HFF-Myc (cell line): Measurements from ENCODE around the gene ABCD4.

Source experiments
- DNase-seq: peaks from one replicate; pipeline ENCODE4 v3.0.0-alpha.2; 2011; ENCODE audit warnings: low read depth; ENCODE audit errors: extremely low read depth
- H3K4me3 ChIP-seq: replicated peaks from 2 replicates; pipeline ENCODE4 v1.5.1; 2011; ENCODE audit warnings: low read depth, mild to moderate bottlenecking, control low read depth, low read length
- TF ChIP-seq, protein P1 (sequence below): IDR thresholded peaks from 2 replicates; pipeline ENCODE4 v1.5.1; 2012; ENCODE audit warnings: mild to moderate bottlenecking, low read depth, low read length, control low read depth; ENCODE audit errors: missing control alignments

The ABCD4 gene

DNA sequence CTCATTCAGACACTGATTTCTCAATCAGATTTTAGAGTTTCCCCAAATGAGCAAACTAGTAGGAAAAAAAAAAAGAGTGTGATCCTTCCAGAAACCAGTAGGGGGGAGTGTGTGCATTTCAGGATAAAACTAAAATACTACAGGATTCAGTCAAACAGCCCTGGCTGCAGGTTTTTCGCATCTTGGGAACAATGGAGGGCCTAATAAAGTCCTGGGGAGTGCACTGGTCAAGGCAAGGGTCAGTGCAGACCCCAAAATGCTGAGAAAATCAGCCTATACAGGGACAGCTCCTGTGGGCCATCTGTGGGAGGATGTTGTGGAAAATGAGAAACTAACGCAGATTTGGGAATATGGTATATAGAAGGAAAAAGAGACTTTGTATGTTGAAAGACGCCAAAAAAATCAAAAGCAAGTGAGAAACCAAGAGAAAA lies 22.2 kb upstream of the ABCD4 start:
- TF ChIP-seq, protein P1, sequence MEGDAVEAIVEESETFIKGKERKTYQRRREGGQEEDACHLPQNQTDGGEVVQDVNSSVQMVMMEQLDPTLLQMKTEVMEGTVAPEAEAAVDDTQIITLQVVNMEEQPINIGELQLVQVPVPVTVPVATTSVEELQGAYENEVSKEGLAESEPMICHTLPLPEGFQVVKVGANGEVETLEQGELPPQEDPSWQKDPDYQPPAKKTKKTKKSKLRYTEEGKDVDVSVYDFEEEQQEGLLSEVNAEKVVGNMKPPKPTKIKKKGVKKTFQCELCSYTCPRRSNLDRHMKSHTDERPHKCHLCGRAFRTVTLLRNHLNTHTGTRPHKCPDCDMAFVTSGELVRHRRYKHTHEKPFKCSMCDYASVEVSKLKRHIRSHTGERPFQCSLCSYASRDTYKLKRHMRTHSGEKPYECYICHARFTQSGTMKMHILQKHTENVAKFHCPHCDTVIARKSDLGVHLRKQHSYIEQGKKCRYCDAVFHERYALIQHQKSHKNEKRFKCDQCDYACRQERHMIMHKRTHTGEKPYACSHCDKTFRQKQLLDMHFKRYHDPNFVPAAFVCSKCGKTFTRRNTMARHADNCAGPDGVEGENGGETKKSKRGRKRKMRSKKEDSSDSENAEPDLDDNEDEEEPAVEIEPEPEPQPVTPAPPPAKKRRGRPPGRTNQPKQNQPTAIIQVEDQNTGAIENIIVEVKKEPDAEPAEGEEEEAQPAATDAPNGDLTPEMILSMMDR = peak; percentile 60
- DNase-seq = no peak
- H3K4me3 ChIP-seq = no peak overlapping the region

- no peak overlapping the region for H3K4me3 ChIP-seq
- DNase-seq = no peak
- TF ChIP-seq, protein P1 = no peak
These were observed 11.8 kb upstream of the ABCD4 start for GRCh38 chr14:74314576-74314975.

GRCh38 chr14:74313601-74314000 lies 10.9 kb upstream of the ABCD4 start:
- TF ChIP-seq, protein P1 = no peak
- H3K4me3 ChIP-seq = no peak overlapping the region
- no peak for DNase-seq

GRCh38 chr14:74312161-74312560 lies 9.4 kb upstream of the ABCD4 start:
- H3K4me3 ChIP-seq = no peak overlapping the region
- DNase-seq = no peak
- TF ChIP-seq, protein P1 = no peak

- TF ChIP-seq, protein P1 = no peak
- H3K4me3 ChIP-seq = no peak overlapping the region
- DNase-seq = no peak
These were observed 6.6 kb upstream of the ABCD4 start for GRCh38 chr14:74309125-74310022.

GRCh38 chr14:74308695-74309094 lies 6.0 kb upstream of the ABCD4 start:
- DNase-seq = no peak
- TF ChIP-seq, protein P1 = no peak
- no peak overlapping the region for H3K4me3 ChIP-seq
